Prostate gland (tissue), 2 donors: ENCODE results near the gene FMN1.

ENCODE experiments used
- CTCF ChIP-seq, 4 experiments: fragments of 200-600 bp in 2 of 4; fragments of 450-650 bp in 2 of 4; sonication (generic) in 2 of 4; IDR thresholded peaks; 1 replicate in 3 of 4; 2 replicates in 1 of 4; pipeline ENCODE4 v1.5.1; 2016 to 2019; ENCODE audit warnings: antibody characterized with exemption in 4 of 4, mild to moderate bottlenecking in 2 of 4, moderate library complexity in 2 of 4
- POLR2A ChIP-seq: fragments of 450-650 bp; IDR thresholded peaks from one replicate; pipeline ENCODE4 v1.6.1; 2016; ENCODE audit warnings: antibody characterized with exemption, mild to moderate bottlenecking
- POLR2AphosphoS5 ChIP-seq: sonication (generic); formaldehyde crosslinking; IDR thresholded peaks from one replicate; pipeline ENCODE4 v1.6.1; 2017; ENCODE audit warnings: antibody characterized with exemption

- TF ChIP-seq CTCF (IDR thresholded peaks at IDR 0.05) (no peak), POLR2A (no peak), POLR2AphosphoS5 (no peak)
Measured at GRCh38 chr15:32878869-32879805, 315.4 kb downstream of the FMN1 start.
